NCI-H2196 (cell line): ENCODE measurements around the gene DNAAF3.
"Not testable (repeated sequence)": the region's sequence is repeated elsewhere in the genome, so short reads cannot be mapped to it uniquely, and the experiment has no call there.

Experiments
- DNase-seq: peaks from one replicate; lab custom pipeline; 2025; ENCODE audit not compliant: unreplicated experiment; lab: John Stamatoyannopoulos, UW

Gene DNAAF3

GRCh38 chr19:55176076-55176475 lies 9.7 kb upstream of the DNAAF3 start:
- DNase-seq = peak; percentile 29

GRCh38 chr19:55175117-55175867 lies 8.9 kb upstream of the DNAAF3 start:
- DNase-seq = no peak

- no peak for DNase-seq
Observed at GRCh38 chr19:55174425-55175116, 8.2 kb upstream of the DNAAF3 start.

- DNase-seq = peak; percentile 83
Observed at GRCh38 chr19:55173714-55174409, 7.4 kb upstream of the DNAAF3 start.

- no peak for DNase-seq
Observed at GRCh38 chr19:55173186-55173713, 6.8 kb upstream of the DNAAF3 start.

GRCh38 chr19:55172741-55173140 lies 6.3 kb upstream of the DNAAF3 start:
- no peak for DNase-seq

- DNase-seq = not testable (repeated sequence)
Observed at GRCh38 chr19:55172318-55172717, 5.9 kb upstream of the DNAAF3 start.

- no peak for DNase-seq
Observed at GRCh38 chr19:55171440-55171839, 5.0 kb upstream of the DNAAF3 start.

GRCh38 chr19:55169136-55169535 lies 2.7 kb upstream of the DNAAF3 start:
- DNase-seq = no peak

- DNase-seq = peak; percentile 80
Observed at GRCh38 chr19:55165952-55166529, 372 bp downstream of the DNAAF3 start.

- no peak for DNase-seq
Observed at GRCh38 chr19:55161571-55162322, 4.7 kb downstream of the DNAAF3 start.

GRCh38 chr19:55160986-55161365 lies 5.4 kb downstream of the DNAAF3 start:
- no peak for DNase-seq

- DNase-seq = peak; percentile 98
Observed at GRCh38 chr19:55160128-55160985, 6.1 kb downstream of the DNAAF3 start.

- DNase-seq = no peak
Observed at GRCh38 chr19:55158848-55159749, 7.3 kb downstream of the DNAAF3 start.

GRCh38 chr19:55158423-55158822 lies 8.0 kb downstream of the DNAAF3 start:
- no peak for DNase-seq

- no peak for DNase-seq
Observed at GRCh38 chr19:55157064-55157908, 9.1 kb downstream of the DNAAF3 start, which contains the start of gene TNNI3. Gene TNNI3 (minus strand): TSS chr19:55157732. CDS start chr19:55157589, 143 bp downstream.

- DNase-seq = peak; percentile 92
Observed at GRCh38 chr19:55156202-55157063, 10.0 kb downstream of the DNAAF3 start.
